Measurements from ENCODE around the gene SEMA4D. TPM values are rescaled to one million over a fixed set of nuclear protein-coding genes. Genes with fewer than 3 reads are reported as not detected.

The SEMA4D gene, protein sequence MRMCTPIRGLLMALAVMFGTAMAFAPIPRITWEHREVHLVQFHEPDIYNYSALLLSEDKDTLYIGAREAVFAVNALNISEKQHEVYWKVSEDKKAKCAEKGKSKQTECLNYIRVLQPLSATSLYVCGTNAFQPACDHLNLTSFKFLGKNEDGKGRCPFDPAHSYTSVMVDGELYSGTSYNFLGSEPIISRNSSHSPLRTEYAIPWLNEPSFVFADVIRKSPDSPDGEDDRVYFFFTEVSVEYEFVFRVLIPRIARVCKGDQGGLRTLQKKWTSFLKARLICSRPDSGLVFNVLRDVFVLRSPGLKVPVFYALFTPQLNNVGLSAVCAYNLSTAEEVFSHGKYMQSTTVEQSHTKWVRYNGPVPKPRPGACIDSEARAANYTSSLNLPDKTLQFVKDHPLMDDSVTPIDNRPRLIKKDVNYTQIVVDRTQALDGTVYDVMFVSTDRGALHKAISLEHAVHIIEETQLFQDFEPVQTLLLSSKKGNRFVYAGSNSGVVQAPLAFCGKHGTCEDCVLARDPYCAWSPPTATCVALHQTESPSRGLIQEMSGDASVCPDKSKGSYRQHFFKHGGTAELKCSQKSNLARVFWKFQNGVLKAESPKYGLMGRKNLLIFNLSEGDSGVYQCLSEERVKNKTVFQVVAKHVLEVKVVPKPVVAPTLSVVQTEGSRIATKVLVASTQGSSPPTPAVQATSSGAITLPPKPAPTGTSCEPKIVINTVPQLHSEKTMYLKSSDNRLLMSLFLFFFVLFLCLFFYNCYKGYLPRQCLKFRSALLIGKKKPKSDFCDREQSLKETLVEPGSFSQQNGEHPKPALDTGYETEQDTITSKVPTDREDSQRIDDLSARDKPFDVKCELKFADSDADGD
- total RNA-seq = 100 to 1,000 TPM; 169 to 237 TPM

DNA sequence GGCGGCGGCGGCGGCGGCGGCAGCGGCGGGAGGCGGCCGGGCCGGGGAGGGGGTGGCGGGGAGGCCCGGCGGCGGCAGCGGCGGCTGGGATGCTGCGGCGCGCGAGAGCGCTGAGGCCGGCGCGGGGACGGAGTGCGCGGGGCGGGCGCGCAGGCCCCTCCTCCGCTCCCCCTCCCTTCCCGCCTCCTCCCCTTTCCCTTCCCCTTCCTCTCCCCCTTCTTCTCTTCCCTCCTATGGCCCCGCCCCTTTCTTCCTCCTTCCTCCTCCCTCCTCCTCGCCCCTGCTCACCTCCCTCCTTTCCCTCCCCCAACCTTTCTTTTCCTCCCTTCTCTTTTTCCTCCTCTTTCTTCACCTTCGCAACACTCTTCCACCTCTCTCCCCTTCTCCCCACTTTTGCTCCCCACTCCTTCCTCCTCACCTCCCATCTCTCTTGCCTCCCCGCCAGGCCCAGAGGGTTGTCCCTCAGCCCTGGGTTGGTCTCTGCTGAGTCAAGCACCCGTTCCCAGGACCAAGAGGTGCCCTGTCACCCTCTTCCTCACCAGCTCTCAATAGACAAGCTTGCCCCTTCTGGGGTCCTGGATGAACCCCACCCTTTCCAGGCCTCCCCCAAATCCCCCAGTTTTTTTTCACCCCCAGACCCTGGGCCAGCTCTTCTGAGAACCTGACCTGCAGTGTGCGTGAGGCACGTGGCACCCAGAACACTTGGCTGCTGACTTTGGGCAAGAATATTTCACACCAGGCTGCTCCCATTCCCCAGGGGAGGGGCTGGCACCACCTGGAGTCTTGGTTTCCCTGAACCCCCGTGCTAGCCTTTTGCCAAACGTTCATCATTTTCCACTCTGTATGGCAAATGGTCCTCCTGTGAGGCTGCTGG lies at the start of gene SEMA4D:
SEMA4D (minus strand) TSS at position 136 of the 874 bp plus-strand sequence. CDS start 92,657 bp downstream, outside the sequence.
- Mint-ChIP-seq H3K27me3 (no peaks in the 10 kb centered on the region), H3K4me1 (ENCODE audit: low read depth in 2 of 2) (peaks cover 79 to 80% of the 10 kb centered on the region in 2 donors), H3K36me3 (peaks cover 5% of the 10 kb centered on the region), H3K9me3 (no peaks in the 10 kb centered on the region), H3K4me3 (peak within 1 kb of the TSS; percentile 96), H3K27ac (peak within 1 kb of the TSS; percentile 96 to 98)
- DNase-seq (ENCODE audit: low spot score) (peak; percentile 73), ATAC-seq (peak; percentile 48 to 76)

DNA sequence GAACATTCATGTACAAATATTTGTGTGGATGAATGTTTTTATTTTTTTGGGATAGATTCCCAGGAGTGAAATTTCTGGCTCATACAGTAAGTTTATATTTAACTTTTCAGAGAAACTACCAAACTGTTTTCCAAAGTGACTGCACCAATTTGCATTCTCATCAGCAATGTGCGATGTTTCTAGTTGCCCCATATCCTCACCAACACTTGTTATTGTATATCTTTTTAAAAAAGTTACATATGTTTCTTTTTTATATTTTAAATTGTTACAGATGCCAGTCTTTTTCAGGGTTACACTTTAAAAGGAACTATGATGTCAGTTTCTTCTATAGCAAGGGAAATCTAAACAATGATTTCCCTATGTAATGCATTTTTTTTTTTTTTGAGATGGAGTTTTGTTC lies 49.1 kb upstream of the SEMA4D start:
- ATAC-seq (no peak), DNase-seq (ENCODE audit: low spot score) (no peak)
- H3K4me3 Mint-ChIP-seq = no peak overlapping the region
- H3K36me3 Mint-ChIP-seq = peaks cover 19% of the 10 kb centered on the region
- no peak overlapping the region for H3K27ac Mint-ChIP-seq
- H3K4me1 Mint-ChIP-seq (ENCODE audit: low read depth in 2 of 2) = peaks cover 22 to 25% of the 10 kb centered on the region in 2 donors
- no peaks in the 10 kb centered on the region for H3K27me3 Mint-ChIP-seq
- H3K9me3 Mint-ChIP-seq = peaks cover 6% of the 10 kb centered on the region

DNA sequence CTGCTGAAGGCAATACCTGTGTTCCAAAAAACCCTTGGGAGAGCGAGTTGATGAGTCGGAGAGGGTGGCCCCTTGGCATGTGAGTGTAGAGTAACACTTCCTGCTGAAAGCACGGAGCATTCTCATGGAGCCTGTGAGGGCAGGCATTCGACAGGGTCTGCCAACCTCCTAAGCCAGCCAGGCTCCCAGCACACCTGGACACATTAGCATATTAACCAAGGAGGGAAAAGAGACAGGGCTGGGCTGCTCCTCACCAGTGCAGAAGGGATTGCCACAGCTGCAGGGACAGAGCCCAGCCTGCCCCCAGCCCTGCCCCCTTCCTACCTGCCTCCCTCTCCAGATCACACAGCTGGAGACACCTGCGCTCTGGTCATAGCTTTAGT lies 46.4 kb upstream of the SEMA4D start:
- Mint-ChIP-seq H3K9me3 (peaks cover 6% of the 10 kb centered on the region), H3K27ac (peak overlapping the region in 1 of 2 donors; percentile 72), H3K4me3 (no peak overlapping the region), H3K4me1 (ENCODE audit: low read depth in 2 of 2) (peaks cover 31 to 37% of the 10 kb centered on the region in 2 donors), H3K36me3 (peaks cover 19% of the 10 kb centered on the region), H3K27me3 (no peaks in the 10 kb centered on the region)
- no peak for ATAC-seq
- no peak for DNase-seq (ENCODE audit: low spot score)

DNA sequence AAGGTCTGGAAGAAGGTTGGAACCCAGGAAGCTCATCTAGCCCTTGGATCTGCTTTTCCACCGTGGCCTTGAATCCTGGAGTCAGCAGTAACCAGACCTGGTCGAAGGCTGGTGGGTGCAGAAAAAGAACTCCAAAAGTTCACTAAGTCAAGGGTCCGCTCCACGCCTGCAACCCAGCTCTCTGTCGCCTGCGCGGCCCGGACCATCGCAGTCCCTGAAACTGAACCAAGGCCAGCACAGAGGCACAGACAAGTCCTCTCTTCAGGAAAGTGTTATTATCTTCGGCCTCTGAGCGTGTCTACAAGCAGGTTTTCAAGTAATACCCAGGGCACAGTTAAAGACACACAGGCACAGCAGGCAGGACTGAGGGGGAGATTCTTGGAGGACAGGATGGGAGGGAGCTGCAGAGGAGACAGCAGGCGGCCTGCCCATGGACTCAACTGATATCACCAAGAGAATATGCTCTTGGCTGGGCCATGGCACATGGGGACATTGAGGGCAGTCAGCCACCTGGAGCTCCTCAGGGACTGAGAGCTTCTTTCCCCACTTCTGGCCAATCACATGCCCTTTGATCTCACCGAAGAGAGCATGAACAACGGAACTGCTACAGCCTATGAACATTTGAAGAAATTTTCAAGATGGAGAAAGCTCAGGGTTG lies 45.8 kb upstream of the SEMA4D start:
- ATAC-seq (no peak), DNase-seq (ENCODE audit: low spot score) (no peak)
- Mint-ChIP-seq H3K36me3 (peaks cover 19% of the 10 kb centered on the region), H3K27me3 (no peaks in the 10 kb centered on the region), H3K4me3 (no peak overlapping the region), H3K27ac (peak overlapping the region; percentile 35 to 72), H3K9me3 (peaks cover 6% of the 10 kb centered on the region), H3K4me1 (ENCODE audit: low read depth in 2 of 2) (peaks cover 36 to 37% of the 10 kb centered on the region in 2 donors)

DNA sequence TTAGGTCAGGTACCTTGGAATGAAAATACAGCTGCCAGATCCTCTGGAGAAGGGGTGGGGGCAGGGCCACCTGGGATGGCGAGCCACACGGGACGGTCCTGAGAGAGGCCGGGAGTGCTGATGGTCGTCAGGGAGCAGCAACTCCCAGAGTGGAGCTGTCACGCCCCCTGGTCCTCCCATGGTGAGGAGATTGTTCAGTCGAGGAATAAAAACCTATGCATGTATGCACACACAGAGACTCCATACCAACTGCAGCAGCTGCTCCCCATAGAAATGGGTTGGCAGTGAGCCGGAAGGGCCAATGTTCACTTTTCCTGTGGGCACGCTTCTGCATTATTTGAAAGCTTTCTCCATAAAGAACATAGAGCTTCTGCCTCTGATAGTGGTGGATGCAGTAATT lies 45.2 kb upstream of the SEMA4D start:
- ATAC-seq = no peak
- Mint-ChIP-seq H3K4me1 (ENCODE audit: low read depth in 2 of 2) (peaks cover 42 to 44% of the 10 kb centered on the region in 2 donors), H3K9me3 (peaks cover 6% of the 10 kb centered on the region), H3K27ac (peak overlapping the region; percentile 35 to 72), H3K27me3 (no peaks in the 10 kb centered on the region), H3K4me3 (no peak overlapping the region), H3K36me3 (peaks cover 19% of the 10 kb centered on the region)
- no peak for DNase-seq (ENCODE audit: low spot score)

DNA sequence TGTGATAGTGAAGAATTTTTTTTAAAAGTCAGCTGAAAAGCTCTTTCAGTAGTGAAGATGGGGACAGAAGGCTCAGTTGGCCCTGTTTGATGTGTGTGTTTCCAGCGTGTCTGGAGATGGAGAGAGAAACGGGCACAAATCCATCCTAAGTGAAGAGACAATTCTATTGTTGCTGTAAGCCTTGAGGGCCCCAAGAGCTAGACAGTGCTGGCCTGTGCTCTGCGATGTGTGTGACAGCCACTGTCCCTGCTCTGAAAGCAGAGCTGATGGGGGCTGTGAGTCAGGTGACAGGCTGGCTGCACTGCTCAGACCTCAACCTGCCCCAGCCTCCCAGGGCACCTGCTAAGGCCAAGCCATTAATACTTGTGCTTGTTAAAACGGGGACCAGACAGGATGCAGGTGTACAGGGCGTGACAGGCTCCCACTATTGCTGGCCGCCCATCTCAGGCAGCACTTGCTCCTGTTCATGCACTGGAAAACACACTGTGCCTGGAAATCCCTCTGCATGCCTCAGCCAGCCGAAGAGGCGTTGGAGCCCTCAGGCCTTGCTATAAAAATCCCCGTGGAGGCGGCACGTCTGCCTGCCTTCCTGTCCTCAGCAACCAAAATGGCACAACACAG lies 44.6 kb upstream of the SEMA4D start:
- H3K27ac Mint-ChIP-seq = peak overlapping the region; percentile 35 to 72
- H3K4me1 Mint-ChIP-seq (ENCODE audit: low read depth in 2 of 2) = peaks cover 48% of the 10 kb centered on the region in 2 donors
- H3K4me3 Mint-ChIP-seq = no peak overlapping the region
- peaks cover 19% of the 10 kb centered on the region for H3K36me3 Mint-ChIP-seq
- DNase-seq (ENCODE audit: low spot score) = no peak
- H3K9me3 Mint-ChIP-seq = peaks cover 6% of the 10 kb centered on the region
- ATAC-seq = no peak
- H3K27me3 Mint-ChIP-seq = no peaks in the 10 kb centered on the region

DNA sequence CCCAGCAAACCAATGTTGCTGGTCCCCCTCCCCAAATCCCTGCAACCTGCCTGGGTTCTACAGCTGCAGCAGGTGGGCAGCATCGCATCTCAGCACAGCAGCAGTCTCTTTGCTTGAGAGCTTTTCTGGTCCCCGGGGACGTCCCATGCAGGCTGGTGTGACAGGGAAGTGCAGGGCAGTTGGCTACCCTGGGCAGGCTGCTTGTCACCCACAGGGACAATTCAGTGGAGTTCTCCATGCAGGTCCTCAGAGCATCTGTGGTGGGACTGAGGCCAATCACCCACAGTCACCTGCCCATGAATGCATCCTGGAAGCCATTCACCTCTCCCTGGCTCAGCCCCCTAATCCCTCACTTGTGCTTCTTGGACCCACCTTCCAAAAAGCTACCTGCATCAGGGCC lies 43.9 kb upstream of the SEMA4D start:
- peaks cover 55 to 56% of the 10 kb centered on the region in 2 donors for H3K4me1 Mint-ChIP-seq (ENCODE audit: low read depth in 2 of 2)
- DNase-seq (ENCODE audit: low spot score) (no peak), ATAC-seq (no peak)
- H3K9me3 Mint-ChIP-seq = peaks cover 6% of the 10 kb centered on the region
- H3K36me3 Mint-ChIP-seq = peaks cover 19% of the 10 kb centered on the region
- no peaks in the 10 kb centered on the region for H3K27me3 Mint-ChIP-seq
- H3K4me3 Mint-ChIP-seq = peak overlapping the region; percentile 8
- peak overlapping the region; percentile 61 to 72 for H3K27ac Mint-ChIP-seq

DNA sequence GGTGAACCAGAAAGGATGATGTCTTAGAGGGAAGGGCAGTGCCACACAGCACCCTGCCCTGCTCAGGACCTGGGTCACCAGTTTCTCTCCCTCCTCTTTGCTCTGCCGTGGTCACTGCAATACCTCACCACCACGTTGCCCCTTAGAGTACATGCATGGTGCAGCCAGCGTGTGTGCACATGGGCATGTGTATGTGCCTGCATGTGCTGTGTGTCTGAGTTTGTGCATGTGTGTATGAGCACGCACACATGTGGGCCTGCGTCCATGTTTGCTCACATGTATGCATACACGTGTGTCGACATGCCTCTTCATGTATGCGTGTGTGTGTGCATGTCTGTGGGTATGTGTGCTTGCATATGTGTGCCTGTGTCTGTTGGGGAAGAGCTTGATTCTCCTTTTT lies 41.5 kb upstream of the SEMA4D start:
- DNase-seq (ENCODE audit: low spot score) = no peak
- no peaks in the 10 kb centered on the region for H3K27me3 Mint-ChIP-seq
- peak overlapping the region; percentile 86 to 91 for H3K27ac Mint-ChIP-seq
- ATAC-seq = no peak
- H3K9me3 Mint-ChIP-seq = no peaks in the 10 kb centered on the region
- H3K36me3 Mint-ChIP-seq = peaks cover 6% of the 10 kb centered on the region
- H3K4me1 Mint-ChIP-seq (ENCODE audit: low read depth in 2 of 2) = peaks cover 72 to 73% of the 10 kb centered on the region in 2 donors
- no peak overlapping the region for H3K4me3 Mint-ChIP-seq

DNA sequence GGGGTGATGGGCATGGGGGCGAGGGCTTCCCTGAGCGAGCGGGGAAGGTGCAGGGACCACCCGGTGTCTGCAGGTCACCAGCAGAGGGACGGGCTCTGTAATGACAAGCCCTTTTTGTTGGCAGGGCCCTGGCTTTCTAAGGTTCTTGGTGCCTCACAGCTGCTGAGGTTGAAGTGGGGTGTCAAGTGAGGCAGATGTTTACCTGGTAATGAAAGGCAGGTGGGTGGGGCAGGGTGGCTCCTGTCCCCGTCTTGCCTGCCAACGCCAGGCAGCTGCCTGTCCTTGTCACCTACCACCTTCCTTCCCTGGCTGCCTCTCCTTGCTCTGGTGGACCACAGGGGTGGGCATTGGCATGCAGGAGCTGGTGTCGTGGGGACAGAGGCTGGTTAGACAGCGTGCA lies 41.0 kb upstream of the SEMA4D start:
- Mint-ChIP-seq H3K9me3 (no peaks in the 10 kb centered on the region), H3K4me1 (ENCODE audit: low read depth in 2 of 2) (peaks cover 73 to 76% of the 10 kb centered on the region in 2 donors), H3K27ac (peak overlapping the region; percentile 86 to 91), H3K4me3 (no peak overlapping the region), H3K36me3 (peaks cover 6% of the 10 kb centered on the region), H3K27me3 (no peaks in the 10 kb centered on the region)
- DNase-seq (ENCODE audit: low spot score) (no peak), ATAC-seq (no peak)

DNA sequence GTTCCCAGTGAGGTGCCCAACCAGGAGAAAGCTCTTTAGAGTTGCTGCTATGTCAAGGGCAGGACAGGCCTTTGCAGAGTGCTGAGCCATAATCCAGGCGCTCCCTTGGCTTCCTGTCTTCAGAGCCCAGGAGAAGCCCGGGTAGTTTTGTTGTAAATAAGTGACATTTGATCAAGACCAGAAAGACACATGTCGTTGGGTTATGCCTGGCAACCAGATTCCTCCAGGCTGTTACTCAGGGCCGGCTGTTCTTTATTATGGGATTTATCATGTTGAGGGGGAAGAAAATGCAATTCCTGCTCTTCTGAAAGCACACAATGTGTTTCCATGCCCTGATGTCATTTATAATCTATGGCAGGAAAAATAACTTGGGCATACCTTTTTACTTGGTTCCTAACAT lies 39.3 kb upstream of the SEMA4D start:
- Mint-ChIP-seq H3K27me3 (no peaks in the 10 kb centered on the region), H3K4me3 (peak overlapping the region; percentile 71), H3K4me1 (ENCODE audit: low read depth in 2 of 2) (peaks cover 80 to 82% of the 10 kb centered on the region in 2 donors), H3K27ac (peak overlapping the region; percentile 86 to 91), H3K36me3 (peaks cover 6% of the 10 kb centered on the region), H3K9me3 (no peaks in the 10 kb centered on the region)
- ATAC-seq (no peak), DNase-seq (ENCODE audit: low spot score) (no peak)

DNA sequence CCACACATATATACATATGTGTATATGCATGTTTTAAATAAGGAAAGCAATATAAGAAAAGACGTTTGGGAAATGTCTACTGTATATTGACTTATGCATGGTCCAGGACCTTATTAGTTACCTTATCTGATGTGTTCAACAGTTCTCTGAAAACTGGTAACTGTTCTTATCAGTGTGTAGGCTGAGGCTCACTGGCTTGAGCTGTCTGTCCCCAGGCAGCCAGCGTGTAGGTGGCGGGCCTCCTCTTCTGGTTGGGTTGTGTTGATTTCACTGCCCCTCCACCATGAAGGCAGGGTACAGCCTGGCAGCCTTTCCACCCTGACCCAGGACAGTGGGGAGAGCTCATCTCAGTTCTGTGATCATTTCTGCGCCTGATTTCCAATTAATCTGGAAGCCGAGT lies 38.7 kb upstream of the SEMA4D start:
- Mint-ChIP-seq H3K27ac (peak overlapping the region; percentile 86 to 91), H3K4me3 (peak overlapping the region; percentile 71)
- DNase-seq (ENCODE audit: low spot score) = peak; percentile 68

DNA sequence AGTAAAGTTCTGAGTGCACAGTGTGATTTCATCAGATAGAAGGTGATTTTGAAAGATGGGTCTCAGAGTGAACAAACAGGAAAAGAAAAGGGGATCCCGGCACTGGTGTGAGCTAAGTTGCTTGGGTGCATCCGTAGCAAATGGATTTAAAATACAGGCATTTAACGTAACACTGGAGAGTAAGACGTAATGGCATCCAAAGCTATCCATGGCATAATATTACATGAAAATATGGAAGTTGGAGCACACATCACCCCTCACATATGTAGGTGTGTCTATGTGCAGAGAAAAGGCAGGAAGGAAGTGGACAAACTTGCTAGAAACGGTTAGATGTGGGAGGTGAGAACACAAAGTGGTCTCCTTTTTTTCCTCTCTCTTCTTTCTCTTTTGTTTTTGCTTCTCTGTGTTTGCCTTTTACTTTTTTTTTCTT lies 38.2 kb upstream of the SEMA4D start:
- ATAC-seq (peak; percentile 85 to 89), DNase-seq (ENCODE audit: low spot score) (no peak)
- Mint-ChIP-seq H3K4me1 (ENCODE audit: low read depth in 2 of 2) (peaks cover 75 to 76% of the 10 kb centered on the region in 2 donors), H3K4me3 (peak overlapping the region; percentile 71), H3K27ac (peak overlapping the region; percentile 86 to 91), H3K27me3 (no peaks in the 10 kb centered on the region), H3K9me3 (no peaks in the 10 kb centered on the region), H3K36me3 (peaks cover 6% of the 10 kb centered on the region)

More for the DNA sequence above, 38.7 kb upstream of the SEMA4D start:
- peak; percentile 73 to 76 for ATAC-seq
- Mint-ChIP-seq H3K4me1 (ENCODE audit: low read depth in 2 of 2) (peaks cover 77 to 80% of the 10 kb centered on the region in 2 donors), H3K9me3 (no peaks in the 10 kb centered on the region), H3K36me3 (peaks cover 6% of the 10 kb centered on the region), H3K27me3 (no peaks in the 10 kb centered on the region)

Measured in natural killer cell treated with Interleukin-12 subunit alpha and Interleukin-12 subunit beta and Interleukin-15 and Interleukin-18, amount 100 ng/mL, for 72 hours (primary cell).